Measurements from ENCODE around the gene TET1.

Gene TET1

DNA sequence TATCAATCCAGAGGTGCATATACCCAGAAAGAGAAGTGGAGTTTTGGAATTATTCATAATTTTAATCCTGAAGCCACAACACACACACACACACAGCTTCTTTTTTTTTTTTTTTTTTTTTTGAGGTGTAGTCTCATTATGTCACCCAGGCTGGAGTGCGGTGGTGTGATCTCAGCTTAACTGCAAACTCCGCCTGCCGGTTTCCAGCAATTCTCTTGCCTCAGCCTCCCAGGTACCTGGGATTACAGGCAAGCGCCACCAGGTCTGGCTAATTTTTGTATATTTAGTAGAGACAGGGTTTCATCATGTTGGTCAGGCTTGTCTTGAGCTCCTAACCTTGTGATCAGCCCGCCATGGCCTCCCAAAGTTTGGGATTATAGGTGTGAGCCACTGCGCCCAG, 35.4 kb downstream of the TET1 start:
- H3K36me3 ChIP-seq: no peaks in the 10 kb centered on the region
- H3K27me3 ChIP-seq: no peaks in the 10 kb centered on the region
- H3K9me3 ChIP-seq: no peaks in the 10 kb centered on the region
- H3K4me1 ChIP-seq: 0 out of 2 replicates have a peak, but pooled peaks cover 4% of the 10 kb centered on the region
- TF ChIP-seq, protein P1, sequence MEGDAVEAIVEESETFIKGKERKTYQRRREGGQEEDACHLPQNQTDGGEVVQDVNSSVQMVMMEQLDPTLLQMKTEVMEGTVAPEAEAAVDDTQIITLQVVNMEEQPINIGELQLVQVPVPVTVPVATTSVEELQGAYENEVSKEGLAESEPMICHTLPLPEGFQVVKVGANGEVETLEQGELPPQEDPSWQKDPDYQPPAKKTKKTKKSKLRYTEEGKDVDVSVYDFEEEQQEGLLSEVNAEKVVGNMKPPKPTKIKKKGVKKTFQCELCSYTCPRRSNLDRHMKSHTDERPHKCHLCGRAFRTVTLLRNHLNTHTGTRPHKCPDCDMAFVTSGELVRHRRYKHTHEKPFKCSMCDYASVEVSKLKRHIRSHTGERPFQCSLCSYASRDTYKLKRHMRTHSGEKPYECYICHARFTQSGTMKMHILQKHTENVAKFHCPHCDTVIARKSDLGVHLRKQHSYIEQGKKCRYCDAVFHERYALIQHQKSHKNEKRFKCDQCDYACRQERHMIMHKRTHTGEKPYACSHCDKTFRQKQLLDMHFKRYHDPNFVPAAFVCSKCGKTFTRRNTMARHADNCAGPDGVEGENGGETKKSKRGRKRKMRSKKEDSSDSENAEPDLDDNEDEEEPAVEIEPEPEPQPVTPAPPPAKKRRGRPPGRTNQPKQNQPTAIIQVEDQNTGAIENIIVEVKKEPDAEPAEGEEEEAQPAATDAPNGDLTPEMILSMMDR (IDR thresholded peaks at IDR 0.05; ENCODE audit: low read depth, low read length): no peak
- H3K4me3 ChIP-seq (ENCODE audit: low read depth, low read length): no peak overlapping the region
- DNase-seq: no peak

DNA sequence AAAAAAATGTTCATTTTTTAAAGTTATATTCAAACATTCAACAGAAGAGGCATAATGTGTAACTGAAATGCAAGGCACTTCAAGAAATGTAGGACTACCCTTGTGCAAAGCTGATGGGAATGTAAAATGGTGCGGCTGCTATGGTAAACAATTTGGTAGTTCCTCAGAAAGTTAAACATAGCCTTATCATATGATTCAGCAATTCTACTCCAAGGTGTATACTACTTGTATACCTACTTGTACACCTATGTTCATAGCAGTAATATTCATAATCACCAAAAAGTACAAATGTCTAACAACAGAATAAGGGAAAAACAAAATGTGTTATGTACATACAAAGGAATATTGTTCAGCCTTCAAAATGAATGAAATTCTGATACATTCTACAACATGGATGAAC, 37.3 kb downstream of the TET1 start:
- Histone ChIP-seq H3K9me3 (no peaks in the 10 kb centered on the region), H3K36me3 (peaks cover 9% of the 10 kb centered on the region), H3K4me3 (ENCODE audit: low read depth, low read length) (no peak overlapping the region), H3K4me1 (peaks cover 4% of the 10 kb centered on the region; the same call in 1 of the 2 replicates), H3K27me3 (no peaks in the 10 kb centered on the region)
- TF ChIP-seq, protein P1 (IDR thresholded peaks at IDR 0.05; ENCODE audit: low read depth, low read length): no peak
- no peak for DNase-seq

DNA sequence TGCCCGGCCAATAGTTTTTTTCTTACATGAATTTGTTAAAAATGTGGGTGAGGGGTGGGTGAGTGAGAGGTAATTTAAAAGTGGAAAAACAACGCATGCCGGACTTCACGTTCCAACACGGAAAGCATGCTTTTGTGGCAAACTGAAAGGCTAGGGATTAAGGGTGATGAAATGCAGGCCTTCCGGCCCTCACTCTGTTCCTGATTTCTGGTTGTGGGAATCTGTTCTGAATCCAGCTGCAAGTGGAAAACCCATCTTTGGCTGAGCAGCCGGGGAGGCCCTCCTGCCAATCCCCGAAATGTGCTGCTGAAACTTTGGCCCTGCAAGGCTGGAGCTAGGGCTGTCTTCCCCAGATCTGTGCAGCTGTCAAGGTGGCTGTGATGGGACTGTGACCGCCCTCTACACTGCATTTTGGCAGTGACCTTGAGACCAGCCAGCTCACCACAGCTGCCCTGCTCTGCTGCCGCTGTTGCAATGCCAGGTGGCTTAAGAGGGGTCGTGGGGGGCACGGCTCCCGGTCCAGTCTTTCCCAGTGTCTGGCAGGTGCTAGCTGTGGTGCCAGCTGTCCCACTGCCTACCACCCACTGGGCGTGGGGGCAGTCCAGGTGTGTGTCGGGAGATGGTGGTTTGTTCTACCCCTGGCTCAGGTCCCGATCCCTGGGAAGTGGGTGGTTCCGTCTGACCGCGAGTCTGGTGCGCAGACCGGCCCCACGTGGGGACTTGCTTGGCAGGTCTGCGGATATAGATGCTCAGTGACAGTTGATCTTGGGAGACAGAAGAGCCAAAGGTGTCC, 39.0 kb downstream of the TET1 start:
- peak overlapping the region; percentile 73 for H3K4me3 ChIP-seq (ENCODE audit: low read depth, low read length)
- TF ChIP-seq, protein P1 (IDR thresholded peaks at IDR 0.05; ENCODE audit: low read depth, low read length): no peak
- no peaks in the 10 kb centered on the region for H3K27me3 ChIP-seq
- peaks cover 2% of the 10 kb centered on the region; the same call in 1 of the 2 replicates for H3K4me1 ChIP-seq
- peak; percentile 32 for DNase-seq
- peaks cover 18% of the 10 kb centered on the region for H3K36me3 ChIP-seq
- no peaks in the 10 kb centered on the region for H3K9me3 ChIP-seq

DNA sequence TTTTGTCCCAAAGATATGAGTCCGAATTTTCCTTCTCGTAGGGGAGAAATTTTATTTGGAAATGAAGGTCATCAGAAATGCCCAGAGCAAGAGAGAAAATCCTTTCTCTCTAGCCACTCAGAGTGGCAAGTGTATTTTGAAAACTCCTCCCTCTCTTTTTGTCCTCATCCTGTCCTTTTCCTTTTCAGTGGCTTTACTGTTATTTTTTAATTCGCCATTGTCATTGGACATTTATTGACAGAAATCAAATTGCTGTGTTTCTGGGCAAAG, 39.6 kb downstream of the TET1 start:
- no peaks in the 10 kb centered on the region for H3K27me3 ChIP-seq
- peak overlapping the region; percentile 73 for H3K4me3 ChIP-seq (ENCODE audit: low read depth, low read length)
- no peaks in the 10 kb centered on the region for H3K9me3 ChIP-seq
- peaks cover 18% of the 10 kb centered on the region for H3K36me3 ChIP-seq
- no peak for DNase-seq
- TF ChIP-seq, protein P1 (IDR thresholded peaks at IDR 0.05; ENCODE audit: low read depth, low read length): no peak
- H3K4me1 ChIP-seq: no peaks in the 10 kb centered on the region; the same call in 1 of the 2 replicates

DNA sequence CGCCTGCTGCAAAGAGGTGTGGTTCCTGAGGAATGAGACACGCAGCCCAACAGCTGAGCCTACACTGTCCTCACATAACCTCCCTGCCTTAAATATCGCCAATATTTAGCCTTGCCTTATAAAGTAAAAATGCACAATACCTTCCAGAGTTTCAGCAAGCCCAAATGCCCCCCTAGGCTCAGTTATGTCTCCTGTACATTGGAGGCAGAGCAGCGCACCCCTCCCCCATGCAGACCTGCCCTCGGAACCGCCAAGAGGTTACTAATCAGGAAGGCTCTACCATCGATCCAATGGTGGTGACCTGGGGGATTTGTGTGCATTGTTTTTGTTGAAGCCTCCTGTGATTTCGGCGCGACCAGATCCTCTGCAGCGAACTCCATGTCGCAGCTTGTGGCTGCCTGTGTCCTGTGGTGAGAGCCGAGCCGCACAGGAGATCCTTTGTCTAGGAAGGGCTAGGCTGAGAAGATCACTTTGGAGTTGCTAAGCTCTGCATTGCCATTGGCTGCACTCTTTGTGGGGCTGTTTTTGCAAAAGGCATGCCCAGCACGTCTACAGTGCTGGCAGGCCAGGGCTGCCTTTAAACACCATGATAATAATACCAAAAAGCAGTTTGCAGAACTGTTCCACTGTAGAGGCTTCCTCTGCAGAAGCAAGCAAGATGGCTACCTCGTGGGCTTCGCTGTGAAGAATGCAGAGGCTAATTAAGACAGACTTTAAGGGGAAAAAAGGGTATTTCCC, 40.1 kb downstream of the TET1 start:
- no peaks in the 10 kb centered on the region for H3K9me3 ChIP-seq
- H3K36me3 ChIP-seq: peaks cover 18% of the 10 kb centered on the region
- H3K27me3 ChIP-seq: no peaks in the 10 kb centered on the region
- TF ChIP-seq, protein P1 (IDR thresholded peaks at IDR 0.05; ENCODE audit: low read depth, low read length): no peak
- H3K4me1 ChIP-seq: no peaks in the 10 kb centered on the region; the same call in 1 of the 2 replicates
- peak overlapping the region; percentile 73 for H3K4me3 ChIP-seq (ENCODE audit: low read depth, low read length)
- DNase-seq: peak; percentile 80
